ENCODE data around the gene ATP9A. TPM values are rescaled to one million over a fixed set of nuclear protein-coding genes. Genes with fewer than 3 reads are reported as not detected.
"Not testable (repeated sequence)": the region's sequence is repeated elsewhere in the genome, so short reads cannot be mapped to it uniquely, and the experiment has no call there.

Gene ATP9A
- total RNA-seq, result under 1 TPM; 0.21 to 0.50 TPM

GRCh38 chr20:51767867-51768758, at the start of gene ATP9A:
TSS of gene ATP9A (minus strand) at chr20:51768390. CDS start at chr20:51768369, 21 bp downstream.
- POLR2A ChIA-PET, result no interaction called here
- peaks cover 8% of the 10 kb centered on the region for H3K4me1 Mint-ChIP-seq
- H3K27ac Mint-ChIP-seq, result no peak within 1 kb of the TSS
- H3K4me3 Mint-ChIP-seq, result peak within 1 kb of the TSS; percentile 56
- no peak for DNase-seq
- no peaks in the 10 kb centered on the region for H3K36me3 Mint-ChIP-seq (ENCODE audit: low read depth)
- H3K9me3 Mint-ChIP-seq, result no peaks in the 10 kb centered on the region
- CTCF ChIA-PET, result interaction anchor here (1.7 kb wide), 1 partner anchor 37 kb away, joined by 3 read pairs; no protein-coding TSS in a partner anchor
- H3K27me3 Mint-ChIP-seq, result peaks cover 40% of the 10 kb centered on the region

- H3K27me3 Mint-ChIP-seq; H3K27ac Mint-ChIP-seq; H3K36me3 Mint-ChIP-seq (ENCODE audit: low read depth); H3K4me3 Mint-ChIP-seq; DNase-seq; POLR2A ChIA-PET; CTCF ChIA-PET; H3K4me1 Mint-ChIP-seq; H3K9me3 Mint-ChIP-seq: not testable (repeated sequence)
These were observed 48.7 kb upstream of the ATP9A start for GRCh38 chr20:51816856-51817255.

GRCh38 chr20:51815383-51816076, 47.3 kb upstream of the ATP9A start:
- CTCF ChIA-PET, result no interaction called here
- POLR2A ChIA-PET, result no interaction called here

GRCh38 chr20:51812861-51813260, 44.7 kb upstream of the ATP9A start:
- H3K9me3 Mint-ChIP-seq, result no peaks in the 10 kb centered on the region
- CTCF ChIA-PET, result no interaction called here
- H3K4me3 Mint-ChIP-seq, result no peak overlapping the region
- POLR2A ChIA-PET, result no interaction called here
- no peaks in the 10 kb centered on the region for H3K4me1 Mint-ChIP-seq
- no peak overlapping the region for H3K27ac Mint-ChIP-seq
- DNase-seq, result no peak
- H3K36me3 Mint-ChIP-seq (ENCODE audit: low read depth), result no peaks in the 10 kb centered on the region
- peaks cover 14% of the 10 kb centered on the region for H3K27me3 Mint-ChIP-seq

More at GRCh38 chr20:51815383-51816076, 47.3 kb upstream of the ATP9A start:
- H3K4me1 Mint-ChIP-seq, result no peaks in the 10 kb centered on the region
- peaks cover 14% of the 10 kb centered on the region for H3K27me3 Mint-ChIP-seq
- DNase-seq, result no peak
- no peaks in the 10 kb centered on the region for H3K36me3 Mint-ChIP-seq (ENCODE audit: low read depth)
- H3K9me3 Mint-ChIP-seq, result no peaks in the 10 kb centered on the region
- no peak overlapping the region for H3K27ac Mint-ChIP-seq
- no peak overlapping the region for H3K4me3 Mint-ChIP-seq

GRCh38 chr20:51811514-51812128, 43.4 kb upstream of the ATP9A start:
- Mint-ChIP-seq H3K4me1 (no peaks in the 10 kb centered on the region), H3K9me3 (no peaks in the 10 kb centered on the region), H3K36me3 (ENCODE audit: low read depth) (no peaks in the 10 kb centered on the region), H3K27me3 (peaks cover 14% of the 10 kb centered on the region), H3K4me3 (no peak overlapping the region), H3K27ac (no peak overlapping the region)
- ChIA-PET CTCF (no interaction called here), POLR2A (no interaction called here)
- no peak for DNase-seq

- ChIA-PET CTCF (no interaction called here), POLR2A (no interaction called here)
- Mint-ChIP-seq H3K36me3 (ENCODE audit: low read depth) (no peaks in the 10 kb centered on the region), H3K27me3 (peaks cover 15% of the 10 kb centered on the region), H3K27ac (no peak overlapping the region), H3K4me1 (no peaks in the 10 kb centered on the region), H3K4me3 (no peak overlapping the region), H3K9me3 (no peaks in the 10 kb centered on the region)
- no peak for DNase-seq
These were observed 42.8 kb upstream of the ATP9A start for GRCh38 chr20:51811042-51811355.

- H3K27me3 Mint-ChIP-seq, result peaks cover 15% of the 10 kb centered on the region
- CTCF ChIA-PET, result interaction anchor here (0.6 kb wide), 1 partner anchor 279 kb away, joined by 3 read pairs; no protein-coding TSS in a partner anchor
- no peaks in the 10 kb centered on the region for H3K9me3 Mint-ChIP-seq
- H3K4me1 Mint-ChIP-seq, result no peaks in the 10 kb centered on the region
- no peak overlapping the region for H3K27ac Mint-ChIP-seq
- no peak overlapping the region for H3K4me3 Mint-ChIP-seq
- DNase-seq, result no peak
- POLR2A ChIA-PET, result no interaction called here
- H3K36me3 Mint-ChIP-seq (ENCODE audit: low read depth), result no peaks in the 10 kb centered on the region
These were observed 42.2 kb upstream of the ATP9A start for GRCh38 chr20:51810155-51811041.

GRCh38 chr20:51807720-51808250, 39.6 kb upstream of the ATP9A start:
- Mint-ChIP-seq H3K9me3 (no peaks in the 10 kb centered on the region), H3K36me3 (ENCODE audit: low read depth) (no peaks in the 10 kb centered on the region), H3K4me3 (no peak overlapping the region), H3K27me3 (peaks cover 27% of the 10 kb centered on the region), H3K4me1 (no peaks in the 10 kb centered on the region), H3K27ac (no peak overlapping the region)
- POLR2A ChIA-PET, result interaction anchor here (0.6 kb wide), 1 partner anchor 712 kb away, joined by 6 read pairs; no protein-coding TSS in a partner anchor
- CTCF ChIA-PET, result interaction anchor here (0.5 to 0.6 kb wide), 2 partner anchors 22 to 96 kb away, joined by 3 read pairs; no protein-coding TSS in a partner anchor
- no peak for DNase-seq

- H3K4me3 Mint-ChIP-seq, result no peak overlapping the region
- no peak for DNase-seq
- peaks cover 39% of the 10 kb centered on the region for H3K27me3 Mint-ChIP-seq
- no peaks in the 10 kb centered on the region for H3K9me3 Mint-ChIP-seq
- H3K27ac Mint-ChIP-seq, result no peak overlapping the region
- ChIA-PET POLR2A (no interaction called here), CTCF (no interaction called here)
- H3K4me1 Mint-ChIP-seq, result peaks cover 9% of the 10 kb centered on the region
- H3K36me3 Mint-ChIP-seq (ENCODE audit: low read depth), result no peaks in the 10 kb centered on the region
These were observed 36.6 kb upstream of the ATP9A start for GRCh38 chr20:51804754-51805153.

GRCh38 chr20:51803148-51803854, 35.1 kb upstream of the ATP9A start:
- POLR2A ChIA-PET, result no interaction called here
- DNase-seq, result no peak
- H3K27me3 Mint-ChIP-seq, result peaks cover 52% of the 10 kb centered on the region
- peaks cover 10% of the 10 kb centered on the region for H3K4me1 Mint-ChIP-seq
- CTCF ChIA-PET, result no interaction called here
- H3K9me3 Mint-ChIP-seq, result no peaks in the 10 kb centered on the region
- no peaks in the 10 kb centered on the region for H3K36me3 Mint-ChIP-seq (ENCODE audit: low read depth)
- H3K4me3 Mint-ChIP-seq, result no peak overlapping the region
- no peak overlapping the region for H3K27ac Mint-ChIP-seq

- ChIA-PET POLR2A (no interaction called here), CTCF (no interaction called here)
- peaks cover 60% of the 10 kb centered on the region for H3K27me3 Mint-ChIP-seq
These were observed 34.1 kb upstream of the ATP9A start, which contains the start of gene SALL4 for GRCh38 chr20:51802170-51802751. TSS of gene SALL4 (minus strand) at chr20:51802521. CDS start at chr20:51802408, 113 bp downstream.

GRCh38 chr20:51801823-51802123, 33.6 kb upstream of the ATP9A start:
- Mint-ChIP-seq H3K36me3 (ENCODE audit: low read depth) (no peaks in the 10 kb centered on the region), H3K4me3 (no peak overlapping the region), H3K27ac (no peak overlapping the region), H3K27me3 (peaks cover 61% of the 10 kb centered on the region), H3K9me3 (no peaks in the 10 kb centered on the region), H3K4me1 (peaks cover 10% of the 10 kb centered on the region)
- ChIA-PET CTCF (interaction anchor here (0.7 kb wide), 1 partner anchor 704 kb away, joined by 5 read pairs; no protein-coding TSS in a partner anchor), POLR2A (no interaction called here)
- no peak for DNase-seq

More at GRCh38 chr20:51802170-51802751, 34.1 kb upstream of the ATP9A start, which contains the start of gene SALL4:
- no peak within 1 kb of the TSS for H3K4me3 Mint-ChIP-seq
- no peaks in the 10 kb centered on the region for H3K36me3 Mint-ChIP-seq (ENCODE audit: low read depth)
- no peak for DNase-seq
- H3K27ac Mint-ChIP-seq, result no peak within 1 kb of the TSS
- H3K9me3 Mint-ChIP-seq, result no peaks in the 10 kb centered on the region
- peaks cover 10% of the 10 kb centered on the region for H3K4me1 Mint-ChIP-seq
